ENCODE measurements around the gene TMEM72.

TMEM72 gene

DNA sequence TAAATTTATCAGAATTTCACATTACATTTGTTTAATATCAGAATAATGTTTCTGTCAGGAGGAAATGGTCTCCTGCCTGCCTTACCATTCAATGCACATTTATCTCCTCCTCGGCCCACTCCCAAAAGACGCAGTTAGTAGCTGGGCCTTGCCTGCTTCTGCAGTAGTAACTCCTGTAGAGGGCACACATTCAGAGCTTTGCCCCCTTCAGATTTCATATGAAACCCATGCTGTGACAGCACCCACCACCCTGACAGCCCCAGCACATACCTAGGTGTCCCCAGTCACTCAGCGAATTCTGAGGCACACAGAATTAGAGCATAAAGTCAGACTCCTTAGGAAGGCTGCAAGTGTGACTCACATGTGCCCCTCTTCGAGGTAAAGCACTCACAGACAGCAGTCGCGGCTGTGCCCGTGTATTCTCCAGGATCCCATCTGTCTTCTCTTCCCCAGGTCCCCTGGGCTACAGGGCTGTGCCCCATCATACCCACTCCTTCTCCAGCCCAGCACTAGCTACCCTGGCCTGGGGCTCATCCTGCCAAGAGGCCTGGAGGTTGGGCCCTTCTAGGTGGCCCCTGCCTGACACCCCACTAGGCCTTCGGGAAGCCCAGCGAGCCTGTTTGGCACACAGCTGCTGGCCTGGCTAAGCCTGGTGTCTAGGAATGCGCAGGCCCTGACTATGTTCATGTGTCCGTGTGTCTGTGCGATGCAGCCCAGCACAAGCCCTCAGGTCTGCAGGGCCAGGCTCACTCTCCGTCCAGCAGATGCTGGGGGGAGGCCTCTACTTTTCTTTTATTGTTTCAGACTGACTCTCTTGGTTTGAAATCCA is 72.1 kb downstream of the TMEM72 start:
- DNase-seq = no peak
- in situ Hi-C loops (cut with MboI; ENCODE audit: low pct_unique_long_range_greater_than_20kb, low sequenced_read_pairs) = no loop called here

DNA sequence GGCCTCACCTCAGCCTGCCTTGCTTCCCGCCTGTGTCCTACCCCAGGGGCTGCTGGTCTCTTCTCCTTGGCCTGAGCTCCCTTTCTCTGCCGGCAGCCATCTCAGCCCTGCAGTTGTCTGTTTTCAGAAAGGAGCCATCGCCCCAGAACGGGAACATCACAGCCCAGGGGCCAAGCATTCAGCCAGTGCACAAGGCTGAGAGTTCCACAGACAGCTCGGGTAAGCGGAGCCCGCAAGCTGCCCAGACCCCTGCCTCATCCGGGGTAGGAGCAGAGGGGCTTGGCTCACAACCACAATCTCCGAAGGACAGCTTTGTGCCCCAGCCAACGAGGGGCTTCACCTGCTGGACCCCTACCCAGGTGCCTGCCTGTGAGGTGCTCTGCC is 72.8 kb downstream of the TMEM72 start:
- in situ Hi-C loops (cut with MboI; ENCODE audit: low pct_unique_long_range_greater_than_20kb, low sequenced_read_pairs) = no loop called here
- DNase-seq = no peak

DNA sequence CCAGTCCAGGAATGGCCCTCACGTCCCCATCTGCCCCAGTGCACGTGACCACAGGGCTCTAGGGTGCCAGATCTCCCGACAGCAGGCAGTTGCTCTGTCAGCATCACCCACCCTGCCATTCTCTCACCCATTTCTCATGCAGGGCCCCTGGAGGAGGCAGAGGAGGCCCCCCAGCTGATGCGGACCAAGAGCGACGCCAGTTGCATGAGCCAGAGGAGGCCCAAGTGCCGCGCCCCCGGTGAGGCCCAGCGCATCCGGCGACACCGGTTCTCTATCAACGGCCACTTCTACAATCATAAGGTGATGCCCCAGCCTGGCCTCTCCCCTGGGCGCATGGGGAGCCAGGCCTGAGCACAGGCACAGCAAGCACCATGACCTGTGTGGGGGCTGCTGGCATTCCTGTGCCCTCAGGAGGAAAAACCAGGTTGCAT is 73.5 kb downstream of the TMEM72 start:
- DNase-seq = no peak
- in situ Hi-C loops (cut with MboI; ENCODE audit: low pct_unique_long_range_greater_than_20kb, low sequenced_read_pairs) = no loop called here

DNA sequence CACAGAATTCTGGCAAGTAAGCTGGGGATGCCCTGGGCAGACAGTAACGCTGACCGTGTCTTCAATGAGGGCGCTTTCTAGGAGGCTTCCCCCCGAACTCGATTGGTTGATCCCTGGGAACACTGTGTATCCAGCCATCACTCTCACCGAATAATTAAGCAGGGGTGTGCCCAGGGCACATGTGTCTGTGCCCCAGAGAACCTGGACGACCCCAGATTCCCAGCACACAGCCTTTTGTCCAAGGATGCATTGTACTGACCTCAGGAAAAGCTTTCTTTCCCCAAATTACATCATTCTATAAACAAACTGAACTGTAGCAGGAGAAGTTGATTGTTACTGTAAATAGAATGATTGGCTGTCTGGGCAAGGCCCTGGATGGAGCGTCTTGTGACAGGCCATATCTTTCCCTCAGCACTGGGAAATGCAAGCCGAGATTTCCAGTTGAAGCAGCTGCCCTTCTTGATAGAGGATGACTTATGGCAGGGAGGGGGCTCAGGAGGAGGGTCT is 74.1 kb downstream of the TMEM72 start:
- in situ Hi-C loops (cut with MboI; ENCODE audit: low pct_unique_long_range_greater_than_20kb, low sequenced_read_pairs) = no loop called here
- no peak for DNase-seq

DNA sequence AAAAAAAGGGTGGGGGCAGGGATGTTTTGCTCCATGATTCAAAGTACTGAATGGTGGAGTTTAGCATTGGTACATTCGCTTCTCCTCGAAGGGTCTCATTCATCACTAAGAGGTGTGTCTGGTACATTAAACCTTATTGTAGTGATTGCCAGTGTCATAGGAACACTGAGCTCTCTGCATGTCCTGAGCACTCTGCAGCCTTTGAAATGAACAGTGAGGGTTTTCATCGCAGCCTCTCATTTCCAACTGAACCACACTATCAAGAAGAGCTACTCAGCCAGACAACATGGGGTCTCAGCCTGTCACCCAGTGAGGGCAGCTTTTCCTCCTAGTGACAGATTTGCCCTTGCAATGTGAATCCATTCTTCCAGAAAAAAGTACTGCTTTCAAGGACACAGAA is 75.0 kb downstream of the TMEM72 start:
- DNase-seq = no peak

More for the DNA sequence above, 75.0 kb downstream of the TMEM72 start:
- in situ Hi-C loops (cut with MboI; ENCODE audit: low pct_unique_long_range_greater_than_20kb, low sequenced_read_pairs) = no loop called here

All from KBM-7 (cell line).